Keratinocyte (primary cell): ENCODE measurements around the gene ARFGAP3. TPM values are rescaled to one million over a fixed set of nuclear protein-coding genes. Genes with fewer than 3 reads are reported as not detected.
"Not testable (repeated sequence)": the region's sequence is repeated elsewhere in the genome, so short reads cannot be mapped to it uniquely, and the experiment has no call there.

Source experiments
- DNase-seq: peaks from one replicate; pipeline ENCODE4 v3.0.0-alpha.2; 2011; ENCODE audit warnings: low read depth, missing footprints, low spot score
- FAIRE-seq: peaks from 2 replicates; lab custom pipeline; 2011; peaks lifted over from hg19 to GRCh38; lab: Jason Lieb, UNC
- H2AFZ ChIP-seq: 2 replicates; pipeline ENCODE4 v1.6.0; 2012; ENCODE audit warnings: low read length, control low read depth, inconsistent platforms; ENCODE audit not compliant: control insufficient read depth
- H3K27ac ChIP-seq: 2 replicates; pipeline ENCODE4 v1.5.1; 2011; ENCODE audit warnings: low read length; ENCODE audit not compliant: control insufficient read depth, insufficient read depth
- H3K27me3 ChIP-seq: 3 replicates; pipeline ENCODE4 v1.6.0; 2011; ENCODE audit warnings: low read length; ENCODE audit not compliant: control insufficient read depth, insufficient read depth; ENCODE audit errors: extremely low read depth
- H3K36me3 ChIP-seq, 2 experiments: 2 replicates in 1 of 2; 3 replicates in 1 of 2; pipeline ENCODE4 v1.5.1; 2011; ENCODE audit warnings: low read length in 2 of 2, mild to moderate bottlenecking in 1 of 2; ENCODE audit not compliant: control insufficient read depth in 2 of 2, insufficient read depth in 2 of 2; ENCODE audit errors: extremely low read depth in 1 of 2
- H3K4me1 ChIP-seq: 3 replicates; pipeline ENCODE4 v1.5.1; 2011; ENCODE audit warnings: low read length; ENCODE audit not compliant: control insufficient read depth, insufficient read depth; ENCODE audit errors: extremely low read depth
- H3K4me2 ChIP-seq: 3 replicates; pipeline ENCODE4 v1.6.0; 2011; ENCODE audit warnings: low read depth, low read length; ENCODE audit not compliant: control insufficient read depth, insufficient read depth; ENCODE audit errors: extremely low read depth
- H3K4me3 ChIP-seq, 3 experiments: fragments of 200-600 bp in 1 of 3; sonication (generic) in 1 of 3; 2 replicates in 2 of 3; 3 replicates in 1 of 3; pipeline ENCODE4 v1.5.1; 2011 to 2016; ENCODE audit warnings: low read length in 3 of 3, mild to moderate bottlenecking in 3 of 3, control low read depth in 2 of 3, inconsistent platforms in 1 of 3, low read depth in 1 of 3, mixed read lengths in 1 of 3, mixed run types in 1 of 3, moderate library complexity in 1 of 3; ENCODE audit not compliant: control insufficient read depth in 2 of 3, insufficient read depth in 2 of 3; ENCODE audit errors: extremely low read depth in 1 of 3
- H3K79me2 ChIP-seq: 2 replicates; pipeline ENCODE4 v1.6.0; 2012; ENCODE audit warnings: low read length; ENCODE audit not compliant: control insufficient read depth, insufficient read depth
- H3K9ac ChIP-seq: 3 replicates; pipeline ENCODE4 v1.6.0; 2011; ENCODE audit warnings: low read length; ENCODE audit not compliant: control insufficient read depth, insufficient read depth; ENCODE audit errors: extremely low read depth
- H3K9me1 ChIP-seq: 3 replicates; pipeline ENCODE4 v1.6.0; 2011; ENCODE audit warnings: low read length; ENCODE audit not compliant: control insufficient read depth, insufficient read depth; ENCODE audit errors: extremely low read depth
- H3K9me3 ChIP-seq: 2 replicates; pipeline ENCODE4 v1.5.1; 2012; ENCODE audit warnings: low read depth, low read length; ENCODE audit not compliant: control insufficient read depth
- H4K20me1 ChIP-seq: 3 replicates; pipeline ENCODE4 v1.6.0; 2011; ENCODE audit warnings: low read length; ENCODE audit not compliant: control insufficient read depth, insufficient read depth; ENCODE audit errors: extremely low read depth
- EZH2 ChIP-seq: IDR thresholded peaks from one replicate; pipeline ENCODE4 v1.6.1; 2012; ENCODE audit warnings: inconsistent platforms, mild to moderate bottlenecking, low read length, moderate library complexity
- dilution Hi-C: fragments of 300-500 bp; cut with MboI; formaldehyde crosslinking; loops from one replicate; pipeline ENCODE4 v1.7.0; 2020; ENCODE audit warnings: low sequenced_read_pairs; ENCODE audit not compliant: extremely low pct_ligation_motif_present
- polyA plus RNA-seq, 5 experiments: library from polyadenylated mRNA; depleted of rRNA in 3 of 5; stranded (reverse) in 3 of 5; stranded (forward) in 1 of 5; unstranded in 1 of 5; fragments of >200 nt; gene quantifications; 1 replicate in 1 of 5; 2 replicates in 3 of 5; 3 replicates in 1 of 5; pipeline versions ENCODE4 v1.2.1 to v1.2.3, GENCODE V29; 2011 to 2012; ENCODE audit warnings: missing spikeins in 2 of 5, low read depth in 1 of 5, low replicate concordance in 1 of 5
- TF ChIP-seq, protein P1 (sequence below), 3 experiments: IDR thresholded peaks in 1 of 3; conservative IDR thresholded peaks in 1 of 3; optimal IDR thresholded peaks in 1 of 3; 2 replicates in 2 of 3; 3 replicates in 1 of 3; pipeline versions ENCODE3 to v1.5.1; 2011; ENCODE audit warnings: low read length in 3 of 3, mild to moderate bottlenecking in 3 of 3, moderate library complexity in 2 of 3, control low read depth in 1 of 3, inconsistent platforms in 1 of 3; ENCODE audit not compliant: insufficient read depth in 2 of 3; ENCODE audit errors: extremely low read depth in 1 of 3

ARFGAP3 gene
- polyA plus RNA-seq, 1 donor (not counting 4 experiments of a cell fraction or from before 2014, with no cell fraction given): 28.3 TPM

DNA sequence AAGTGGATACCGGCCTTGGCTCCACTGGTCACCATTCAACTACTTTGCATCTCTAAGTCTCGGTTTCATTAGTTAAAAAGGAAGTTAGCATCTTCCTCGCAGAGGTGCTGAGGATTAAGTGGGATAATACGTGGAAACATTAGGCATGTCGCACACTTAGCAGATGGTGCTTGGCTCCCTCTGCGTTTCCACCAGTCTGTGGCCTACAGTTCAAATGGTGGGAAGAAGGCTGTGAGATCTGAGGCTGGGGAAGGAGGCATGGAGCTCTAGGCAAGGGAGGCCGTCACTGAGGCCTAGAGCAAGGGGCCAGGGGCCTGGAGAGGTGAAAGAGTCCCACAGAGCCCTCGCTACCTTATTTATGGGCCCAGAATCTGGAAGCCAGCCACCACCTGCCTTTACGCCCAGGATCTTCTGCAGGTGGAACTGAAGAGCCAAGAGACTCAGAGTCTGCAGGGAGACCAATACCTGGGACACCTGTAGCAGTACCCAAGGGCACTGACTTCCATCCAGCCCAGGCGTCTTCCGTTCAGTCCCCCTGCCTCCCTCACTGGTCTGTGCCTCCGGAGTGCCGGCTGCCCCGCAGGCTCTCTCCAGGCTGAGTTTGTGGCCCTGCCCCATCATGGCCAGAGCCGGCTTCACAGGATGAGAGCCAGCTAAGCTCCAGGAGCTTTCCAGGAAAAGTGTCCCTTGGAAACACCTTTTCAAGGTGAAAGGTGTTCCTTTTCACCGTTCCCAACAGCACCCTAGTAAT lies 70.3 kb downstream of the ARFGAP3 start:
- H4K20me1 ChIP-seq: no peaks in the 10 kb centered on the region
- no peak overlapping the region for H3K27ac ChIP-seq
- dilution Hi-C loops: no loop called here
- no peak overlapping the region for H3K9ac ChIP-seq
- H2AFZ ChIP-seq: no peak overlapping the region
- peaks cover 6% of the 10 kb centered on the region for H3K27me3 ChIP-seq
- TF ChIP-seq, protein P1, sequence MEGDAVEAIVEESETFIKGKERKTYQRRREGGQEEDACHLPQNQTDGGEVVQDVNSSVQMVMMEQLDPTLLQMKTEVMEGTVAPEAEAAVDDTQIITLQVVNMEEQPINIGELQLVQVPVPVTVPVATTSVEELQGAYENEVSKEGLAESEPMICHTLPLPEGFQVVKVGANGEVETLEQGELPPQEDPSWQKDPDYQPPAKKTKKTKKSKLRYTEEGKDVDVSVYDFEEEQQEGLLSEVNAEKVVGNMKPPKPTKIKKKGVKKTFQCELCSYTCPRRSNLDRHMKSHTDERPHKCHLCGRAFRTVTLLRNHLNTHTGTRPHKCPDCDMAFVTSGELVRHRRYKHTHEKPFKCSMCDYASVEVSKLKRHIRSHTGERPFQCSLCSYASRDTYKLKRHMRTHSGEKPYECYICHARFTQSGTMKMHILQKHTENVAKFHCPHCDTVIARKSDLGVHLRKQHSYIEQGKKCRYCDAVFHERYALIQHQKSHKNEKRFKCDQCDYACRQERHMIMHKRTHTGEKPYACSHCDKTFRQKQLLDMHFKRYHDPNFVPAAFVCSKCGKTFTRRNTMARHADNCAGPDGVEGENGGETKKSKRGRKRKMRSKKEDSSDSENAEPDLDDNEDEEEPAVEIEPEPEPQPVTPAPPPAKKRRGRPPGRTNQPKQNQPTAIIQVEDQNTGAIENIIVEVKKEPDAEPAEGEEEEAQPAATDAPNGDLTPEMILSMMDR (optimal IDR thresholded peaks at IDR 0.05 in 1 of 3, IDR thresholded peaks at IDR 0.05 in 1 of 3, conservative IDR thresholded peaks at IDR 0.05 in 1 of 3; ENCODE audit: extremely low read depth in 1 of 3, insufficient read depth in 2 of 3, low read length in 3 of 3): no peak
- no peak for TF ChIP-seq EZH2
- no peaks in the 10 kb centered on the region for H3K9me1 ChIP-seq
- no peaks in the 10 kb centered on the region for H3K36me3 ChIP-seq
- H3K4me2 ChIP-seq: no peak overlapping the region
- peaks cover 7% of the 10 kb centered on the region for H3K4me1 ChIP-seq
- H3K79me2 ChIP-seq: no peaks in the 10 kb centered on the region
- no peak for FAIRE-seq
- H3K4me3 ChIP-seq: no peak overlapping the region
- H3K9me3 ChIP-seq: no peaks in the 10 kb centered on the region
- no peak for DNase-seq

DNA sequence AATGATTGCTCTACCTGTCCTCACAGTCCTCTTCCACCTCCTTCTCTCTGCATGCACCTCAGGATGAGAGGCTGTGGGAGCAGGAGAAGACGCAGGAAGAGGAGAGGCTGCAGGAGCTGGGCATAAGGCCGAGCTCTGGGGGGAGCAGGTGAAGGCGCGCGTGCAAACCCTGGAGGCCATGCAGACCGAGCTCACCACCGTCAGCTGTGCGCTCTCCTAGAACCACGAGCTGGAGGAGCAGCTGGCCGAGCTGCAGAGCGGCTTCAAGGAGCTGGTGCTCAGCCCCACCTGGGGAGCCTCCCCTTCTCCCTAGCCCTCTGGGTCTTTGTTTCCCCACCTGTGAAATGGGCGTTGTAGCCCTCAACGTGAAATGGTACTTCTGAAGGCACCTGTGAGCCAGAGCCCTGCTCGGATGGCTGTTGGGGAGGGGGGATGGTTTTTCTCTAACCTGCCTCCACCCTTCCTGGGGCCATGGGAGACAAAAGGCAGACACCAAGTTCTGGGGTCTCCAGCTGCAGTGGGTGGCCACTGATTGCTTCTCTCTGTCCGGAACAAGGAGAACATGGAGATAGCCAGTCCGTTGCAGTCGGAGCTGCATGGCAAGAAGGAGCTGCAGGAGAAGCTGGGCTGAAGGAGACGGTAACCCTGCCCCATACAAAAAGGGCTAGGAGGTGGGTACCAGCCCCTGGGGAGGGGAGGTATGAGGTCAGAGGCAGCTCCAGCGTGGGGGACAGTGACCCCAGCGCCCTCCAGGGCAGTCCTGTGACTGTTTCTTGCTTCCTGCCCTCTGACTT lies 71.2 kb downstream of the ARFGAP3 start:
- H3K9me3 ChIP-seq: no peaks in the 10 kb centered on the region
- TF ChIP-seq, protein P1 (optimal IDR thresholded peaks at IDR 0.05 in 1 of 3, IDR thresholded peaks at IDR 0.05 in 1 of 3, conservative IDR thresholded peaks at IDR 0.05 in 1 of 3; ENCODE audit: extremely low read depth in 1 of 3, insufficient read depth in 2 of 3, low read length in 3 of 3): no peak
- no peak for TF ChIP-seq EZH2
- DNase-seq (no peak), FAIRE-seq (no peak)
- H4K20me1 ChIP-seq: no peaks in the 10 kb centered on the region
- H3K9ac ChIP-seq: no peak overlapping the region
- dilution Hi-C loops: no loop called here
- no peaks in the 10 kb centered on the region for H3K36me3 ChIP-seq
- H3K9me1 ChIP-seq: no peaks in the 10 kb centered on the region
- no peak overlapping the region for H3K4me3 ChIP-seq
- H2AFZ ChIP-seq: no peak overlapping the region
- H3K27ac ChIP-seq: no peak overlapping the region
- no peak overlapping the region for H3K4me2 ChIP-seq
- H3K27me3 ChIP-seq: peaks cover 6% of the 10 kb centered on the region
- no peaks in the 10 kb centered on the region for H3K79me2 ChIP-seq
- peaks cover 4% of the 10 kb centered on the region for H3K4me1 ChIP-seq

DNA sequence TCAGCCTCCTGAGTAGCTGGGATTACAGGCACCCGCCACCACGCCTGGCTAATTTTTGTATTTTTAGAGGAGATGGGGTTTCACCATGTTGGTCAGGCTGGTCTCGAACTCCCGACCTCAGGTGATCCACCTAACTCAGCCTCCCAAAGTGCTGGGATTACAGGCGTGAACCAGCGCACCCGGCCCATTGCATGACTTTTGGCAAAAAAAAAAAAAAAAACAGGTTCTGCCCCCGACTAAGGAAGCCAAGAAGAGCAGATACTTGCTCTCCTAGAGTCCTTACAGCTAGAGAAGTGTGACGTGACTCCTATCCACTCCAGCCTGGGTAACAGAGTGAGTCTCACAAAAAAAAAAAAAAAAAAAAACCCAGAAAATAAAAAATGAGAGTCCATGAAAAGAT lies 74.8 kb downstream of the ARFGAP3 start:
- H3K9ac ChIP-seq, FAIRE-seq, H2AFZ ChIP-seq, H3K9me1 ChIP-seq, H3K27me3 ChIP-seq, H3K36me3 ChIP-seq, H3K4me3 ChIP-seq, H3K79me2 ChIP-seq, H4K20me1 ChIP-seq, H3K4me2 ChIP-seq, H3K9me3 ChIP-seq, dilution Hi-C loops, DNase-seq, H3K27ac ChIP-seq, H3K4me1 ChIP-seq: not testable (repeated sequence)
